ENCODE results near the gene KRTAP5-1.

GRCh38 chr11:1538153-1538552 is 46.9 kb downstream of the KRTAP5-1 start:
- TF ChIP-seq ZBTB33 (IDR thresholded peaks at IDR 0.05; ENCODE audit: extremely low read depth, insufficient replicate concordance, low read length) (no peak), EGR1 (IDR thresholded peaks at IDR 0.05; ENCODE audit: low read depth) (no peak), CTCF (IDR thresholded peaks at IDR 0.05 in 2 of 3, conservative IDR thresholded peaks at IDR 0.05 in 1 of 3; ENCODE audit: borderline replicate concordance in 1 of 3, insufficient read depth in 1 of 3, low read depth in 2 of 3, low read length in 2 of 3) (no peak), EZH2 (IDR thresholded peaks at IDR 0.05) (no peak)

Measured in HCT116 (cell line).